RWPE2 (cell line): Measurements from ENCODE around the gene PLEKHJ1.

ENCODE experiments used
- ATAC-seq: fragments of 200-7000 bp; cut with Tn5 transposase; 3 replicates; pipeline ENCODE4 v1.9.1; 2021; ENCODE audit warnings: low read depth
- DNase-seq: peaks from one replicate; pipeline ENCODE4 v3.0.0-alpha.2; 2020; ENCODE audit warnings: low spot score
- H3K27ac ChIP-seq: fragments of 450-650 bp; 2 replicates; pipeline ENCODE4 v1.5.1; 2017; ENCODE audit warnings: mild to moderate bottlenecking; ENCODE audit not compliant: poor library complexity, severe bottlenecking
- H3K27me3 ChIP-seq: fragments of 250-450 bp; sonication (Bioruptor Pico); 2 replicates; pipeline ENCODE4 v1.5.1; 2021; ENCODE audit warnings: mild to moderate bottlenecking, moderate library complexity; ENCODE audit not compliant: insufficient read depth, poor library complexity, severe bottlenecking
- H3K36me3 ChIP-seq: fragments of 250-450 bp; sonication (Bioruptor Pico); 2 replicates; pipeline ENCODE4 v1.5.1; 2020; ENCODE audit warnings: low read depth, mild to moderate bottlenecking, moderate library complexity
- H3K4me1 ChIP-seq: fragments of 250-450 bp; sonication (Bioruptor Pico); 2 replicates; pipeline ENCODE4 v1.5.1; 2021; ENCODE audit warnings: mild to moderate bottlenecking, moderate library complexity; ENCODE audit not compliant: insufficient read depth, poor library complexity, severe bottlenecking
- H3K4me3 ChIP-seq: fragments of 250-450 bp; sonication (Bioruptor Pico); 2 replicates; pipeline ENCODE4 v1.5.1; 2021; ENCODE audit warnings: mild to moderate bottlenecking, moderate library complexity; ENCODE audit not compliant: severe bottlenecking
- H3K9me3 ChIP-seq: fragments of 250-450 bp; sonication (Bioruptor Pico); 2 replicates; pipeline ENCODE4 v1.5.1; 2021; ENCODE audit warnings: mild to moderate bottlenecking, moderate library complexity; ENCODE audit not compliant: severe bottlenecking
- CTCF ChIP-seq: fragments of 450-650 bp; IDR thresholded peaks from one replicate; pipeline ENCODE4 v1.5.1; 2017; ENCODE audit warnings: mild to moderate bottlenecking, moderate library complexity; ENCODE audit not compliant: poor library complexity, severe bottlenecking

PLEKHJ1 gene

GRCh38 chr19:2208975-2209374, 27.2 kb downstream of the PLEKHJ1 start:
- ATAC-seq (no peak), DNase-seq (no peak)
- H3K4me1 ChIP-seq, result no peaks in the 10 kb centered on the region
- H3K4me3 ChIP-seq, result no peak overlapping the region
- H3K9me3 ChIP-seq, result no peaks in the 10 kb centered on the region
- peaks cover 44% of the 10 kb centered on the region for H3K36me3 ChIP-seq
- H3K27me3 ChIP-seq, result no peaks in the 10 kb centered on the region
- TF ChIP-seq CTCF, result no peak
- H3K27ac ChIP-seq, result no peak overlapping the region

DNA sequence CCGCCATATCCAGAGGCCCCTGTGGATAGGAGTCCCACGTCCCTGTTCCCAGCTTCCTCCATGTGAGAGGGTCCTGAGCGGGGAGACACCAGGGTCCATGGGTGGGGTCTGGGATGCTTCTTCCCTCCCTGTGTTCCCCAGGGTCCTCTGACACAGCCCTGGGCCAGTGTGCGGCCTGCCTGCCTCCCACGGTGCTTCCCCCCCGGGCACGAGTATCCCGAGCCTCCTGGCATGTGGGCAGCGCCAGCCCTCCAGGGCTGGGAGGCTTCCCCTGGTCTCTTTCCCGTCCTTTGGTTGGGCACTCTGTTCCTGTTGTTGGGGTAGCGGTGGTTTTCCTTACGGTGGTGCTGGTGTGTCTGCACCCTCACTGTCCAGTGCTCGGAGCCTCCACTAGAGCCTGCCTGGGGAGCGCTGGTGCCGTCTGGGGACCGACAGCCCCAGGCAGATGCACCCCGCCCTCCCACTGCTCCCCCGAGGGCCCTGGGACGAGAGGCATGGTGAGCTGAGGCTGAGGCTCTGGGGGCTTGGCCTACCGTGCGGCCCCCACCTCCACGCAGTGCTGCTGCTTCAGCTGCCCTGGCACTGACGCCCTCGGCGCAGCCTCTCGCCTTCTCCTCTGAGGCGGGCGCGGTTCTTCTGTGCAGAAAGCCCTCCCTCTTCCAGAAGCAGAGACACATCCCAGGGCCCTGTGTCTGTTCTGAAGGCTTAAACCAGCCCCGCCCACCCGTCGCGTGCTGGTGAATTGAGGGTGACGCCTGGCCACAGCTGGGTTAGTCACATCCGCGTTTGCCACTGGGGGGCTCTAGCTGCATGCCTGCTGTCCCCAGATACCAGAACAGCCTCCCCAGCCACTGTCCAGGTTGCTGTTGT, 27.9 kb downstream of the PLEKHJ1 start:
- no peak overlapping the region for H3K4me3 ChIP-seq

DNA sequence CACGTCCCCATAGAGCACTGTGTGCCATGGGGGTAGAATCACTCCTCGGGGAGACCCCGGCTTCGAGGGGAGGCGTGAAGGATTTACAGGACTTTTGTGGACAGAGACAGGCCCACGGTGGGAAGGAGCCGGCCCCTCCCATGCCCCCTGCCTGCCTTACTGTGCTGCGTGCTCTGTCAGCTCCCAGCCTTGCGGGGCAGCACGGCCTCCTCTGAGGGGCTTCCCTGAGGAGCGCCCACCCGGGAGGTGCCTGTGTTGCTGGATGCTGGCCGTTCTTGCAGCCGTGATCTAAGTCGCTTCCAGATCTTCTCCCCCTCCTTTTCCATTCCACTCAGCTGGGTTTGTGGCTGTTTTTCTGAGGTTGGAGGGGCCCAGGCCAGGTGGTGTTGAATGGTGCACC, 29.1 kb downstream of the PLEKHJ1 start:
- DNase-seq (no peak), ATAC-seq (no peak)
- no peak for TF ChIP-seq CTCF
- Histone ChIP-seq H3K4me3 (no peak overlapping the region), H3K36me3 (peaks cover 42% of the 10 kb centered on the region), H3K4me1 (no peaks in the 10 kb centered on the region), H3K9me3 (no peaks in the 10 kb centered on the region), H3K27me3 (no peaks in the 10 kb centered on the region), H3K27ac (no peak overlapping the region)

More for the DNA sequence above, 27.9 kb downstream of the PLEKHJ1 start:
- H3K36me3 ChIP-seq, result peaks cover 46% of the 10 kb centered on the region
- H3K27ac ChIP-seq, result no peak overlapping the region
- H3K27me3 ChIP-seq, result no peaks in the 10 kb centered on the region
- no peak for DNase-seq
- no peak for TF ChIP-seq CTCF
- H3K9me3 ChIP-seq, result no peaks in the 10 kb centered on the region
- ATAC-seq, result no peak; the same call in 2 of the 3 replicates
- no peaks in the 10 kb centered on the region for H3K4me1 ChIP-seq

- H3K4me3 ChIP-seq, result no peak overlapping the region
- DNase-seq (no peak), ATAC-seq (no peak)
- H3K4me1 ChIP-seq, result no peaks in the 10 kb centered on the region
- H3K27ac ChIP-seq, result no peak overlapping the region
- peaks cover 21% of the 10 kb centered on the region for H3K36me3 ChIP-seq
- TF ChIP-seq CTCF, result no peak
- no peaks in the 10 kb centered on the region for H3K9me3 ChIP-seq
- no peaks in the 10 kb centered on the region for H3K27me3 ChIP-seq
These were observed 33.8 kb downstream of the PLEKHJ1 start for GRCh38 chr19:2202366-2202765.
